ENCODE results near the gene ATP6V0A1. TPM values are rescaled to one million over a fixed set of nuclear protein-coding genes. Genes with fewer than 3 reads are reported as not detected.

The ATP6V0A1 gene
- total RNA-seq, 4 donors from 2014 or later, result 29.5 to 111 (median 64.5) TPM

DNA sequence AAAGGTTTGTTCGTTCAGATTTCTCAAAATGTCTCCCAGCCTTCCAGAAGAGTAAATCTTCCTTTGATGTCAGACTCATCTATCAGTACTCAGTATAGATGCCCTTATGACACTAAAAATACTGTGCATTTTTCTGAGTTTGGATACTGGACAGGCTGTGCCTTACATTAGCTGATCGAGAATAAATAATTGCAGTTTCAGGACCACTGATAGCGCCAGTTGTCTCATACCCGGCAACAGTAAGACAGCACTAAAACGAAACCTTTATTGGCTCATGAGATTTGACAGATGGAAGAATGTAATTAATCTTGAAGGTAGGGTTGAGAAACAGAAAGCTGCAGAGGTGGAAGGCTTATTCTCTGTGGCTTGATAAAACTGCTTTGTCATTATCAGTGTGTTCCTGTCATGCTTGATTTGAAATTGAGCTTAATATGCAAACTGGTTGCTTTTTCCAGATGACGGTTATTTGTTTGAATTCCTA, 1.2 kb downstream of the ATP6V0A1 start:
- H3K4me3 ChIP-seq, result peak overlapping the region; percentile 63 to 79
- DNase-seq, result no peak
- H3K4me1 ChIP-seq, result peaks cover 0 to 3% of the 10 kb centered on the region in 2 donors
- no peaks in the 10 kb centered on the region for H3K9me3 ChIP-seq
- H3K27me3 ChIP-seq, result no peaks in the 10 kb centered on the region
- no peaks in the 10 kb centered on the region for H3K36me3 ChIP-seq
- no peak for TF ChIP-seq POLR2A (IDR thresholded peaks at IDR 0.05)
- TF ChIP-seq, protein P1, sequence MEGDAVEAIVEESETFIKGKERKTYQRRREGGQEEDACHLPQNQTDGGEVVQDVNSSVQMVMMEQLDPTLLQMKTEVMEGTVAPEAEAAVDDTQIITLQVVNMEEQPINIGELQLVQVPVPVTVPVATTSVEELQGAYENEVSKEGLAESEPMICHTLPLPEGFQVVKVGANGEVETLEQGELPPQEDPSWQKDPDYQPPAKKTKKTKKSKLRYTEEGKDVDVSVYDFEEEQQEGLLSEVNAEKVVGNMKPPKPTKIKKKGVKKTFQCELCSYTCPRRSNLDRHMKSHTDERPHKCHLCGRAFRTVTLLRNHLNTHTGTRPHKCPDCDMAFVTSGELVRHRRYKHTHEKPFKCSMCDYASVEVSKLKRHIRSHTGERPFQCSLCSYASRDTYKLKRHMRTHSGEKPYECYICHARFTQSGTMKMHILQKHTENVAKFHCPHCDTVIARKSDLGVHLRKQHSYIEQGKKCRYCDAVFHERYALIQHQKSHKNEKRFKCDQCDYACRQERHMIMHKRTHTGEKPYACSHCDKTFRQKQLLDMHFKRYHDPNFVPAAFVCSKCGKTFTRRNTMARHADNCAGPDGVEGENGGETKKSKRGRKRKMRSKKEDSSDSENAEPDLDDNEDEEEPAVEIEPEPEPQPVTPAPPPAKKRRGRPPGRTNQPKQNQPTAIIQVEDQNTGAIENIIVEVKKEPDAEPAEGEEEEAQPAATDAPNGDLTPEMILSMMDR (IDR thresholded peaks at IDR 0.05), result no peak
- intact Hi-C loops (cut with DNase I; ENCODE audit: low total_unique reads), result no loop called here
- H3K27ac ChIP-seq, result peak overlapping the region; percentile 97 to 99

DNA sequence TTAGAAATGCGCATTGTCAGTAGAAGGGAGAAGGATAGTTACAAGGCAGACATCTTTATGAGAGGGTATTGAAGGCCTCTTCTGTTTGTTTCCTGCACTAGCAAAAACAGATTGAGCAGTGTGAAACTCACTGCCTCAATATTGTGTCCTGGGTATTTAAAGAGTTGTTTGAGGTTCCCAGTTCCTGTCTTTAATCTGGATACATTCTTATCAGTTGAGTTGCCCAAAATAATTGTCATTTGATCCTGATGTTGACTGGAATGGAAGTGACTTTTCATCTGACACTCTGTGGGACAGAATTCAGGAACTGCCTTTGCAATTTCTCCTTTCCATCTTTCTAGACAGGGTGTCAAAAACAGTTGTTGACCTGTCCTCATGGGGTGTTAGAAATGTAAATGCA, 1.7 kb downstream of the ATP6V0A1 start:
- no peak for TF ChIP-seq POLR2A (IDR thresholded peaks at IDR 0.05)
- TF ChIP-seq, protein P1 (IDR thresholded peaks at IDR 0.05), result no peak
- no peaks in the 10 kb centered on the region for H3K36me3 ChIP-seq
- peak overlapping the region in 1 of 2 donors; percentile 63 for H3K4me3 ChIP-seq
- no peaks in the 10 kb centered on the region for H3K27me3 ChIP-seq
- peaks cover 0 to 3% of the 10 kb centered on the region in 2 donors for H3K4me1 ChIP-seq
- intact Hi-C loops (cut with DNase I; ENCODE audit: low total_unique reads), result no loop called here
- H3K9me3 ChIP-seq, result no peaks in the 10 kb centered on the region
- no peak for DNase-seq
- peak overlapping the region; percentile 97 to 99 for H3K27ac ChIP-seq

DNA sequence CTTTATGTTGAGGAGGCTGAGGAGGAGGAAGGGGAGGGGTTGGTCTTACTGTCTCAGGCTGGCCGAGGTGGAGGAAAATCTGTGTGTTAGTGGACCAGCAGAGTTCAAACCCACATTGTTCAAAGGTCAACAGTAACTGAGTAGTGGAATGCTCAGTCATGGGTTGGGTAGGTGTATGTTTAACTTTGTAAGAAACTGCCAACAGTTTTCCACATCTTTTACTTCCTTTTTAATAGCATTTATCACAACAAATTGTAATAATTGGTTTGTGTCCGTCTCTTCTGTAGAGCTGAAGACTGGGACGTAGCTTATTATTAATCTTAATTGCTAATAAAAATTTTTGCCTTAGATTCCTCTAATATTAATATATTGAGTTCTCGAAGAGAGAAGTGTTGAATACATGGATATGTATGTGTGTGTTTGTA, 5.3 kb downstream of the ATP6V0A1 start:
- intact Hi-C loops (cut with DNase I; ENCODE audit: low total_unique reads), result no loop called here

DNA sequence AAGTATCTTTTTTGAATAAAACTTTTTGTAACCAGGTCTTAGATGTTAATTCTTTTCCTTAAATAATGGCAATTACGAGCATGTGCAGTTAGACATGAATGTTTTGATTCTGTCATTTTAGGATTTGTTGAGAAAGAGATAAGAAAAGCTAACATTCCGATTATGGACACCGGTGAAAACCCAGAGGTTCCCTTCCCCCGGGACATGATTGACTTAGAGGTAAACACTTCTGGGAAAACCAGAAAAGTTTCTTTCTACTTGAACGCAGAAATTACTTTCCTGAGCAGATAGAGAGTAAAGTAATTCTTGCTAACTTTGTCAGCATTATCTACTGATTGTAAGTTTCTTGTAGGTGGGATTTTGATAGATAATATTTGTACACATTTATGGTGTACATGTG, 9.2 kb downstream of the ATP6V0A1 start:
- no peaks in the 10 kb centered on the region for H3K9me3 ChIP-seq
- DNase-seq, result no peak
- intact Hi-C loops (cut with DNase I; ENCODE audit: low total_unique reads), result no loop called here
- no peaks in the 10 kb centered on the region for H3K36me3 ChIP-seq
- no peaks in the 10 kb centered on the region for H3K27me3 ChIP-seq
- TF ChIP-seq, protein P1 (IDR thresholded peaks at IDR 0.05), result no peak
- no peak for TF ChIP-seq POLR2A (IDR thresholded peaks at IDR 0.05)
- no peak overlapping the region for H3K27ac ChIP-seq
- no peaks in the 10 kb centered on the region for H3K4me1 ChIP-seq
- H3K4me3 ChIP-seq, result no peak overlapping the region

More for the DNA sequence above, 5.3 kb downstream of the ATP6V0A1 start:
- no peak for DNase-seq
- H3K4me1 ChIP-seq, result peaks cover 0 to 3% of the 10 kb centered on the region in 2 donors
- H3K9me3 ChIP-seq, result no peaks in the 10 kb centered on the region
- H3K36me3 ChIP-seq, result no peaks in the 10 kb centered on the region
- no peaks in the 10 kb centered on the region for H3K27me3 ChIP-seq
- H3K27ac ChIP-seq, result no peak overlapping the region
- H3K4me3 ChIP-seq, result no peak overlapping the region
- TF ChIP-seq, protein P1 (IDR thresholded peaks at IDR 0.05), result no peak
- TF ChIP-seq POLR2A (IDR thresholded peaks at IDR 0.05), result no peak

DNA sequence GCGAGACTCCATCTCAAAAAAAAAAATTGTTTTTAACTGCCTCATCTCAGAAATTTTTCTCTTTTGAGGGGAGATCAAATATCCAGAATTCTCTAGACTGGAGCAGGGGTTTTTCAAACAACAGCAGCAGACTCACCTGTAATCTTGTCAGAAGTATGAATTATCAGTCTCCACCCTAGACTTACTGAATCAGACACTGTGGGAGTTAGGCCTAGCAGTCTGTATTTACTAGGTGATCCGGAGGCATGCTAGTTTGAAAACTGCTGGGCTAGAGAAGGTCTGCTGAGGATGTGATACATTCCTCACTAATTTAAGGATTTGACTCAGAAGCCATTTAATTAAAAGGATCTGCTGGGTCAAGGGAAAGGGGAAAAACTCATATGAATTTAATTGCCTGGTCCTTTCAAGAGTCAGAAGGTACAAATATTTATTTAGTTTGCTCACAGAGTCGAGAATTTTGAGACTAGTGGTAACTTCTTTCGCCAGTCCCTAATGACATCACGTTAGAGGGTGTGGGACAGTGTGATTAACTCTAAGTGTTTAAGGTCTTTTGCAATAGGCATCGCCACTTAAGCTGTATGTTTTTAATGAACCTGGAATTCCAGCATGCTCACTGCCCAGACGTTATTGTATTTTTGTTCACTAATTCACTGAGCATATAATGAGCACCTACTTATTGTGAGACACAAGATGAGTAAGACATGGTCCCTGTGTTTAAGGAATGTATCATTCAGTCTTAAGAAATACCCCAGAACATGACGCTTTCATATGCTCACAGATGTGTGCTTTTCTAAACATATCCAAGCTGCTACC, 14.2 kb downstream of the ATP6V0A1 start:
- H3K4me1 ChIP-seq, result no peaks in the 10 kb centered on the region
- no peak overlapping the region for H3K27ac ChIP-seq
- H3K36me3 ChIP-seq, result no peaks in the 10 kb centered on the region
- intact Hi-C loops (cut with DNase I; ENCODE audit: low total_unique reads), result no loop called here
- no peak overlapping the region for H3K4me3 ChIP-seq
- H3K27me3 ChIP-seq, result no peaks in the 10 kb centered on the region
- H3K9me3 ChIP-seq, result no peaks in the 10 kb centered on the region
- no peak for DNase-seq
- TF ChIP-seq, protein P1 (IDR thresholded peaks at IDR 0.05), result no peak
- no peak for TF ChIP-seq POLR2A (IDR thresholded peaks at IDR 0.05)
